Coronary artery (tissue), 2 donors: ENCODE results near the gene ZNF689.

Source experiments
- DNase-seq: peaks from one replicate; pipeline ENCODE4 v3.0.0-alpha.2; 2017; ENCODE audit warnings: low spot score
- H3K27ac ChIP-seq, 2 donors: fragments of 200-600 bp; sonication (generic); one replicate each; pipeline ENCODE4 v1.5.1; 2016 to 2019
- H3K4me3 ChIP-seq: fragments of 200-600 bp; sonication (generic); 2 replicates; pipeline ENCODE4 v1.5.1; 2016; ENCODE audit warnings: mild to moderate bottlenecking, moderate library complexity
- CTCF ChIP-seq: fragments of 200-600 bp; sonication (generic); IDR thresholded peaks from one replicate; pipeline ENCODE4 v1.5.1; 2019; ENCODE audit warnings: antibody characterized with exemption

Gene ZNF689

GRCh38 chr16:30555315-30556124, 54.7 kb downstream of the ZNF689 start:
- no peak for TF ChIP-seq CTCF
- Histone ChIP-seq H3K4me3 (no peak overlapping the region), H3K27ac (no peak overlapping the region)
- DNase-seq = no peak

GRCh38 chr16:30554557-30555314, 55.5 kb downstream of the ZNF689 start:
- TF ChIP-seq CTCF = no peak
- H3K4me3 ChIP-seq = no peak overlapping the region
- DNase-seq = no peak
- no peak overlapping the region for H3K27ac ChIP-seq

GRCh38 chr16:30553393-30553899, 56.7 kb downstream of the ZNF689 start:
- no peak for TF ChIP-seq CTCF
- Histone ChIP-seq H3K27ac (no peak overlapping the region), H3K4me3 (no peak overlapping the region)
- DNase-seq = no peak

- no peak overlapping the region for H3K27ac ChIP-seq
- no peak for DNase-seq
- H3K4me3 ChIP-seq = no peak overlapping the region
- TF ChIP-seq CTCF = no peak
Observed at GRCh38 chr16:30552956-30553355, 57.2 kb downstream of the ZNF689 start.
